Medulla oblongata (tissue), 1 donor: ENCODE measurements around the gene ROR1.

Experiments
- DNase-seq: peaks from one replicate; pipeline ENCODE4 v3.0.0-alpha.2; 2015; ENCODE audit errors: extremely low spot score

Gene ROR1

DNA sequence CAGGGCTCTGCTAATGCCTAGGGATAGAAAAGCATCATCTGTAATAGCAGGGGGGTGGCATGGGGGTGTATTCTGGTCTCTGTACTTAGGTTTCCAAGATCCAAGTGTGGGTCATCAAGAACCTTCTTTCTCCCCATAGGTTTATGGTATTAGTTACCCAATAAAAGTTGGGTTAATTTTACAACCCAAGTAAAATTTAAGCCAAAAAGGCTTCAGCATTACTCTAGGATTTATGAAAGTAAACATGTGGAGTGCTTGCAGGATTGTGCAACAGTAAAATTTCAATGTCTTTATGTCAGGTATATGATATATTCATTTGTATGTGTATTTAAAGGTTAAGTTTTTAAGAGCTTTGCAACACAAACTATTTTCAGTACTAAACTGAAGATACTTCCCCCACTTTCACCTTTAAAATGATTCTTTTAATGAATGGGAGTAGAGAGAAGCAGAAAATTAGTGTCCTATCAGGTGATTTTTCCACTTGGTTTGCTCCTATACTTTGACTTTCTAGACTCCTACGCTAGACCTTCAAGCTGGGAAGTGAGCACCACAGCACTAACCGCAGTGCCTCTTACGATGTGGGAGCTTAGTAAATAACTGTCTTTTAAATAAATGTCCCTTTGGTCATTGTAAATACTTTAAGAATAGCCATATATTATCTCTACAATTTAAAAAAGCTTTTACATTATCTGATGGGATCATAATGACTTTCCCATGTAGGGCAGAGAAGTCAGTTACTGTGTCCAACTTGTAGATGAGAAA is 361.8 kb downstream of the ROR1 start:
- no peak for DNase-seq

DNA sequence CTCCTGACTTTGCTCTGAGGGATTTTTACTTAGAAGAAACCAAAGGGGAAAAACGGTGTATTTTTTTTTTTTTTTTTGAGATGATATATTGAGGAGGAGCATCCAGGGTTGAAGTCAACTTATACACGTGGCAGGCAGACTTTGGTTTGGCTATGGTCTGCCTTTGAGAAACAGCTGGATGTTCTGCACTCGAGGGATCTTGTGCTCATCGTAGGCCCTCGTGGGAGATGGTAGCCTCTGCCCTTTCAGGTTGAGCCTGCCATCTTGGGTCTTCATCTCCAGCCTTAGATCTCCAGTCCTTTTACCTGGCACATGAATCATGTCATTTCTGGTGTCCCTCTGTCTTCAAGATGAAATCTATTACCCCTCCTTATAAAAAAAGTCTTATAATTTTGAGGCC is 362.5 kb downstream of the ROR1 start:
- DNase-seq: no peak

DNA sequence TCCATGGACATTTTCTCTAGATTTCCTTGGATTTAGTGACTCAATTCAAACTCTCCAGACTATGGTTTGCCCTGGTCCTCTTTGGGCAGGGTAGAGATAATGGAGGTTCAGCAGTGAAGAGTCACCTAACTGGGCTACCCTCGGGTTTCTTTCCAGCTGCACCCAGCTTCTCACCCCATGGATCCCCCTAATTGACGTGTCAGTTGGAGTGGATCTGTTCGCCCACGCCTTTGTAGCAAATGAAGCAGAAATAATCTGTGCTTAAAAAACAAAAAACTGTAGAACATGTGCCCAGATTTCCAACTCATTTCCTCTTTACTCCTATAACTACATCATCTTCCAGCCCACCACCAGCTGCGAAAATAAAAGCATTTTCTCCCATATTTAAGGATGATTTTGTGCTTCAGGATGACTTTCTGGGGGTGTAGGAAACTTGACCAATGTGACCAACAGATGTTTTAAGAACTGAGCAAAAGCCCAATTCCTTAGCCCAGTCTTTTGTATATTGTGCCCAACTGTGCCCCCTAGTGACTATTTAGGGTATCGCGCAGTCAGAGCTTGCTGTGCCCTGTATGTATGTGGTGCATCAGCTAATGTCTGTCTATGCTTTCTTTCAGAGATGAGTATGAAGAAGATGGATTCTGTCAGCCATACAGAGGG is 363.1 kb downstream of the ROR1 start:
- peak; percentile 92 for DNase-seq

DNA sequence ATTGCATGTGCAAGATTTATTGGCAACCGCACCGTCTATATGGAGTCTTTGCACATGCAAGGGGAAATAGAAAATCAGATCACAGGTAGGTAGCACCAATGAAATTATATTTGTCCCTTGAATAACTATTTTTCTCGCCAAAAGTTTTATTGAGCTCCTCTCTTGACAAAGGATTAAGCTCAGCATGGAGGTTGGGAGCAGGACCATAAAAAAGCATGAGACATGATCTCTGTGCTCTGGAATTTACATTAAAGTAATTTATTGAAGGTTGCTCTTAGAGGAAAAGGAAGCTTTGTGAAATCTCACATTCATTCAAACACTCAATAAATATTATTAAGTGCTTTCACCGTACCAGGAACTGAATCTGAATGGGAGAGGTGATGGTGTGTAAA is 363.6 kb downstream of the ROR1 start:
- no peak for DNase-seq

DNA sequence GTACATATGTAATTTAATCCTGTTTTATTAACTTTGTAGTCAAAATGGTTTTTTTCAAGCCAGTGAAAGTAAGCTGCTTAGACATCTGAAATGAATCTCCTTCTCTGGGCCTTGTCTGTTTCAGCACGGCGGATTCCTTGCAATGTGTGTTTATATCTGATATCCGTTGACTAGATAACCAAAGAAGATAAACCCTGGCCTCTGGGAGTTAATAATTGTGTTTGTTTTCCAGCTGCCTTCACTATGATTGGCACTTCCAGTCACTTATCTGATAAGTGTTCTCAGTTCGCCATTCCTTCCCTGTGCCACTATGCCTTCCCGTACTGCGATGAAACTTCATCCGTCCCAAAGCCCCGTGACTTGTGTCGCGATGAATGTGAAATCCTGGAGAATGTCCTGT is 366.1 kb downstream of the ROR1 start:
- DNase-seq: no peak

DNA sequence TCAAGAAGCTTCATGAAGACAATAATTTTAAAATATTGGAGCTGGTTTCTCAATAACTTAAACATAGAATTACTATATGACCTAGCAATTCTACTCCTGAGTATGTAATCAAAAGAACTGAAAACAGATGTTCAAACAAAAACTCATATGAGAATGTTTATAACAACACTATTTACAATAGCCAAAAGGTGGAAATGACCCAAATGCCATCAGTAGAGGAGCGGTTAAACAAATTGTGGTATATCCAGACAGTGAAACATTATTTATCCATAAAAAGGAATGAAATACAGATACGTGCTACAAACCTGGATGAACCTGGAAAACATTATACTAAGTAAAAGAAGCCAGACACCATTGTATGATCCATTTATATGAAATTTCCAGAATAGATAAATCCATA is 366.8 kb downstream of the ROR1 start:
- no peak for DNase-seq

DNA sequence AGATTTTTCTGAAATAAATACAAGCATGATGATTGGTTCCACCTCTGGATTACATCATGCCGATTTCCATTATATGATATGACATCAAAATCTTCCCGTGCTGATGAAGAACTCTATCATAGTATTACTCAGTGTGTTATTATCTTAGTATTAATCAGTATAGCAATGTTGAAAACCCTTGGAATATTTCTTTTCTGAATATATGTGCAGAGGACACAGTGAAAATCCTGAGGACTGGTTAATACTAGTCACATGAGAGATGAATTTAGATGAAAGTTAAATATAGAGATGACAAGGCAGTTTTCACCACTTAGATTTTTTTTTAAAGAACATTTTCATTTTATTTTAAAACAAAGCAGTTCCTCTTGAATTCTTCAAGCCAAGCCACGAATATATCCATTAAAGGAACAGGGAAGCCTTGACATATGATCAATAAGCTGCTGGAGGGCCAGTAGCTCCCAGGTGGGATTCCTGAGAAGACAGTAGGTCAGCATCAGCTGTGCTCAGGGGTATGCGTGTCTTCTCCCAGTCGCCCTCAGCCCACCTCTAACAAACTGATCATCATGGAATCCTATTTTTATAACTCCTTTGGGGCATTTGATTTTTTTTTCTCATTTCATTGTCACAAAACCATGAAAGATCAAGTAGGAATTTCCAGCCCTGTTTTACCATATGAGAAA is 373.4 kb downstream of the ROR1 start:
- no peak for DNase-seq

DNA sequence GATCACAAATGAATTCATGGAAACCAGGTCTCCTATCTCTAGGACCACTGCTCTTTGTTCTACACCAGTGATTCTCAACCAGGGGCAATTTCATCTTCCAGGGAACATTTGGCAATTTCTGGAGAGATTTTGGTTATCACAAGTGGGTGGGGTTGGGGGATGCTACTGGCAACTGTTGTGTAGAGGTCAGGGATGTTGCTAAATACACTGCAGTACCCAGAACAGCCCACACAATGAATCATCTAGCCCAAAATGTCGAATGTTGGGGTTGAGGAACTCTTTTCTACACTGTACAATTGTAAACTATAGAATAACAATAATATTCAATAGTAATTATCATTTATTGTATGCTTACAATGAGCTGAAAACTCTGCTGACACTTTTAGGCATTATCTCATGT is 373.9 kb downstream of the ROR1 start:
- DNase-seq: no peak

DNA sequence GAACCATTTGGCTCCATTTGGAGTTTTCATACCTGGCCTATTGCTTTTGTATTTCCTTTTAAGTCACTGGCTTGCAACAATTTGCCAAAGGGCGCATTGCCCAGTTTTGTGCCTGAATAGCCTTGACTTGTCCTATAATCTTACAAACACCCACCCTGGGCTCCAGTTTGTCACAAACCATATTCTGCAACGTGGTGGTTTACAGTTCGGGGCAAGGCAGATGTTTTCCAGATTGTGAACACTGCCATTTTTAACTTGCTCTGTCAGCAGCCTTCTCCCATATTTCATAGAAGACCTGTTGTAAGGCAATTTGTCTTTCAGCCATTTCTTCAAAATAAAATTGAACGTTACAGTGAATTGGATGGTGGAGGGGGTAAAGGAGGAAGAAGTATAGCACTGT is 376.4 kb downstream of the ROR1 start:
- no peak for DNase-seq

DNA sequence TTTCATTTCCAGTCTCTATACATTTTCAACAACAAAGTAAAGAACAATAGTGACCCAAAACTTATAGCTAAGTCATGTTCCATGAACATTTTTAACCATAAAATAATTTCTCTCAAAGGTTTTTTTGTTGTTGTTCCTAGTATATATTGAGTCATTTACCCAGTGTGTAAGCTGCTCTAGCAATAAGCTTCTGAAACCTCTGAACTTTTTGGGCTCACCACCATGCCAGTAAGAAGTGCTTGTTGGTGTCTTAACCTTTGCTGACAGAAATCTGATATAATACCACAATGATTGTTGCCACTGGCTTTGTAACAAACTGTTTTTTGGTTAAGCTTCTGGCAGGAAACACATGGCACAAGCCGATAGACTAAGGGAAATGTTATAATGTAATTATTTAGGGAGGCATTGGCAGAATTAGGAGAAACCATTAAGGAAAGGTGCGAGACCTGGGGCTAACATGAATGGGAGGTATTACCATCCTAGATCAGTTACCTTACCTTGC is 377.0 kb downstream of the ROR1 start:
- no peak for DNase-seq

DNA sequence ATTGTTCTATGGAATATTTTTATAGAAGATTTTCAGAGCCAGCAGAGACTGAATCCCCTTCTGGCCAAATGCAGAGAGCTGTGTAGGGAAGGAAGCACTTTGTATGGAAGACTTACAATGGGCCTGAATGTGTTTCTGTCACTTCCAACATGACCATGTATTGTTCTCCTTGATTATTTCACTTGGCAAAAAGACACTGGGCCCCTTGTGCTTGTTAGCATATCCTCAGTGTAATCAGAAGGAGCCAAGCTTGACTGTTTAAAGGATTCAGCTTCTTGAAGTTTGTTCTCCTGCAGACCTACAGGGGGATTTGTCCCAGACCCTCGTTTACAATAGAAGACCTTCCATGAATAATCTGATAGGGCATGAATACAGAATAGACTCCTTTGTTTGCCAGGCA is 381.5 kb downstream of the ROR1 start:
- DNase-seq: peak; percentile 82

DNA sequence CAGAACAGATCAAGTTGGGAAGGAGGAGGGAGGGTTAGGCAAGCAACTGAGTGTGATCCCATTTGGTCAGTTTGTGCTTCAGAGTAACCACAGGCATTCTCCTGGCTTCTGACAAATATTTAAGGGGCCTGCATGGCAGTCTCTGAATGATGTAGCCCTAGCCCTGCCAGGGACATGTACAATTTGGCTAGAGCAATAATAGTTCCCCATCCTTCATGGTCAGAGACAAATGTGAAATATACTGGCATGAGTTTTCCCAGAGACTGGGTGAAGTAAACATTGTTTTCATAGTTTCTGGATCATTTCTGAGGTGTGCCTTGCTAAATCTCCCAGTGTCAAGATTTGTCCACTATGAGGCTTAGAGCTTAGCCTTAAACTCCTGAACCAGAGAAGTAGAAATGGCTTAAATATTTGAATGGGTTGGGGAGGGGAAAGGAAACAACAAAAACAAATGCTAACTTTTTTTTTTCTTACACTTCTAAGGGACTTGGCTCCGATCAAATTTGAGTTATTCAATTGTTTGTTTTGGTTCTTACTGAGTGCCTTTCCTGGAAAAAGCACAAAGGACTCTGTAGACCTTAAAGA is 387.6 kb downstream of the ROR1 start:
- no peak for DNase-seq

DNA sequence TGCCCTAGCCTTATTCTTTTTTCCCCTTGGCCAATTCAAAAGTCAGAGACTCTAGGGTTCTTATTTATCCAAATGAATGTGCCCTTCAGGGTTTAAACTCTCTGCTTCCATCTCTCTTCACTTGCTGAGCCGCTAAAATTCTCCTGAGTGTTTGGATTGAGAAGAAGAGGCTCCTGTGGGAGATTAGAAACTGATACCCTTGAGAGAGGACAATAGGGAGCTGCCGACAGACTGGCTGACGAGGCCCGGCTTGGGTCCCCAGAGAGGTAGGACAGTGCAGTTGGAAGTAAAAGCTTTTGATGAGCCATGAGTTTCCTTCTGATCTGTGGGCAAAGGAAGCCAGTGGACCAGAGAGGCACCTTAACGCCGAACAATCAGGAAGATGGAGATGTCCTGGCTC is 388.3 kb downstream of the ROR1 start:
- DNase-seq: no peak

DNA sequence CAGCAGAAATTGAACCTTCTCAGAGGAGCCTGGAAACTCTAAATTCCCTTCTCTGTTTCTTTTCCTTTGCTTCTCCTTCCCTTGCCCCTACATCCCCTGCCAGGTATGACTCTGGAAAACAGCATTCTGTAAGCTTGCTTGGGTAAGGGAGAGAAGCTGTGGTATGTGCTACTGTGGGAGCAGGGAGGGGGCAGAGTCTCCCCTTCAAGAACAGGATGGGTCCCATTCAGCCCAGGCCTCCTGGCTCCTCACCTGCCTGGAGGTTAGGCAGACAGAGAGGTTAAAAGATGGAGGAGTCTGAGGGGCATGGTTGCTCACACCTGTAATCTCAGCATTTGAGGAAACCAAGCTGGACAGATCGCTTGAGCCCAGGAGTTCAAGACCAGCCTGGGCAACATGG is 389.0 kb downstream of the ROR1 start:
- DNase-seq: no peak

DNA sequence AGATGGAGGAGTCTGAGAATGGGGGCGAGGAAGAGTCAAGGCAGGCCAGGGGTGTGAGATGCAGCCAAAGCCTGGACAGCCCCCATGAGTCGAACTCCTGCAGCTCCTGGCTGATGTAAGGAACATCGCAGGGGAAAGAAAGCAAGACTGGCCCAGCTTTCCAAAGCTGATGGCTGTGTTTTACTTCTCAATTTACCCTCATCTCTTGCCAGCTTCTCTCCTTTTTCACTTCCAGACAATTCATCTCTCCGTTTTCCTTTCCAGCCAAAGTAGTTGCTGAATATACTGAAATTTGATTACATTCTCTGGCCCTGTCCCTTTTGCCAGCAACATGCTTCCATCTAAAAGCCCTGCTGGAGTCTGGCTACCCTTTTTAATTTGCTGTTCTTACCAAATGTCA is 389.6 kb downstream of the ROR1 start:
- no peak for DNase-seq

DNA sequence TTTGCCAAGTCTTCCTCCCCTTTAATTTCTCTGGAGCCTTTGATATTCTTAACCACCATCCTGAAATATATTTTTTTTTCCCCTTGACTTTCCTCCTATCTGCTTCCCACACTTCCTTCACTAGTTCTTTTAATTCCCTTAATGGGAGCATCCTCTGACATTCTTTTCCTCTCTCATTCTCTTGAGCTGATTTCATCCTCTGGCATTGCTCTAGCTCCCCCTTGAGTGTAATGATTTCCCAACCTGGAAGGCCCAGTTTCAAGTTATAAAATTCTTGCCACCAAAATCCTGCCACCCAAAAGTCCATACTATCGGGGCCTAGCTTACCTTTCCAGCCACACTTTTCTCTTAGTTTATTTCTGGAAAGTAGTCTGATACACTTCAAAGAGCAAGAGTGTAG is 390.2 kb downstream of the ROR1 start:
- peak; percentile 62 for DNase-seq

DNA sequence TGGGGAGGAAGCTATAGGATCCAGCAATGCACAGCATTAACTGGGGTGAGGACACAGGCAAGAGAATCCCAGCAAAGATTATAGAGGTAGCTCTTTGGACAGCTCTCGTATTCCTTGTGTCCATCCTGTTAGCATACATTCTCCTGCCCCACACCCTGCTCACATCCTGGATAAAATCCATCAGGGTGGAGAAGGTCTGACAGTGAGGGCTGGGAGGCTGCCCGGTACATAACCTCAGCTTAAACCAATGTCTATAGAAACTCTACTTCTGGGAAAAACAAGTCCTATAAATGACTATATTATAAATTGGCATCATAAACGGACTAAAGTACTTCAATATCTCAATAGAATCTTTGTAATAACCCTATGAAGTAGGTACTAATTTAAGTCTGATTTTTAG is 392.8 kb downstream of the ROR1 start:
- DNase-seq: no peak

DNA sequence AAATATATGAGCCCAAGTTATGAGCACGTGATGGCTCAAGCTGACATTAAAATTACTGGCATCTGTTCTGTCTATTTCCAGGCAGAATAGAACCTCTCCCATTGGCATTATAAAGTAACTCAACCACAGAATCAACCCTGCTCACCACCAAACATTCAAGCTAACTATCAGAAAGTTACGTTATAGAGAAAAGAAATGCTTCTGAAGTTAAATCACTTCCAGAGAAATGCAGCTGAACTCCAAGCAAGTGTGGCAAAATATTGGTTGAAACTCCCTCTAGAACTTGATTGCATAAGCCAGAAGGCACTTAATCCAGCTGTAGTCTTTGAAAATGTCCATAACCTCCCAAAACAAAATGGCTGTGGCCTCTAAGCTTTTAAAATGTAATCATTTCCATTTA is 393.4 kb downstream of the ROR1 start:
- DNase-seq: no peak

DNA sequence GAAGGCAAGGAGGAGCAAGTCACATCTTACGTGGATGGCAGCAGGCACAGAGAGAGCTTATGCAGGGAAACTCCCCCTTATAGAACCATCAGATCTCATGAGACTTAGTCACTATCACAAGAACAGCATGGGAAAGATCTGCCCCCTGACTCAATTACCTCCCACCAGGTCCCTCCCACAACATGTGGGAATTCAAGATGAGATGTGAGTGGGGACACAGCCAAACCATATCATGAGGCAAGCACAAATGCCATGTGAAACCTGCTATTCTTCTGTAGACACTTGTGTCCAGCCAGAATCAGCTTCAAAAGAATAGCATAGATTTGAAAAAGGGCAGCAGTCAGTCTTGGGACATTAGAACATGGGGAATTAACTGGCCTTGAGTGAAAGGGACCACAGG is 397.4 kb downstream of the ROR1 start:
- DNase-seq: no peak

DNA sequence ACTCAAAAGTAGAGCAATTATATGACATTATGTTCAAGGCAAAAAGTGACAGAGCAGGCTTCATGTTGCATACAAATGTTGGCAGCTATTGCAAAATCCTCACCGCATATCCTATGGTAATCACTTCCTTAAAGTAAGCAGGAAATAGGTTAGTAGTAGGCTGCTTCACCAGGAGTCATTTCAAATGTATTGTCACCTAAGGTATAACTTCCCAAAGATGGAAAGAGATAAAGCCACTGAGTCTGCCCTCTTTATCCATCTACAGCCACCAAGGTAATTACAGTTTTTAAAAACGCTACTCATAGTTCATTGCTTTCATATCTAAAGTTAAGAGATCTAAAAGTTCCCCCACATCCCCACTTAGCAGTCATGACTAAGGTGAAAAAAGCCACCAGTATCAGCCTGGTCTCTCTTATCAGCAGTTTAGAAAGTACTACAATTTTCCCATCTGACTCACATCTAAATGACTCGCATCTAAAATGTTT is 398.0 kb downstream of the ROR1 start:
- DNase-seq: no peak

DNA sequence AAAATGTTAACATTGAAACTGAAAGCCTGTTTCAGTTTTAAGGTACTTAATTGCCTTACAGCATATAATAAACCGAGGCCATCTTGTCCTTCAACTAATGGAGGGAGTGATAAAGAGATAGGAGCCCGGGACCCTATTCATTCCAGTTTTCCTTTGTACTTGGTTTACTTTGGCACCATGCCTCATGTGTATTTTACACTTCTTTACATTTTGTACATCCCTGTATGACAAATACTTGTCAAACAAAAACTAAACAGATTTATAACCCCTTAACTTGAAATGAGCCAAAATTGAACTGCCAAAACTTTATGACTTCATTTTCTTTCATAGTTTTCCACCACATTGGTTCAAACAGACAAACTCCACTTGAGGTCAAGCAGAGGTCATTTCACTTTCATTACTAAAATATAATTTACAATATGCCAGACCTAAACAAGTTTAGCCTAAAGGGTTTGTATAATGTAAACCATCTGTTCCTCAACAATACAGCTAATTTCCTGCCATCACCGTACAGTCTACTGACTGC is 398.7 kb downstream of the ROR1 start:
- no peak for DNase-seq

DNA sequence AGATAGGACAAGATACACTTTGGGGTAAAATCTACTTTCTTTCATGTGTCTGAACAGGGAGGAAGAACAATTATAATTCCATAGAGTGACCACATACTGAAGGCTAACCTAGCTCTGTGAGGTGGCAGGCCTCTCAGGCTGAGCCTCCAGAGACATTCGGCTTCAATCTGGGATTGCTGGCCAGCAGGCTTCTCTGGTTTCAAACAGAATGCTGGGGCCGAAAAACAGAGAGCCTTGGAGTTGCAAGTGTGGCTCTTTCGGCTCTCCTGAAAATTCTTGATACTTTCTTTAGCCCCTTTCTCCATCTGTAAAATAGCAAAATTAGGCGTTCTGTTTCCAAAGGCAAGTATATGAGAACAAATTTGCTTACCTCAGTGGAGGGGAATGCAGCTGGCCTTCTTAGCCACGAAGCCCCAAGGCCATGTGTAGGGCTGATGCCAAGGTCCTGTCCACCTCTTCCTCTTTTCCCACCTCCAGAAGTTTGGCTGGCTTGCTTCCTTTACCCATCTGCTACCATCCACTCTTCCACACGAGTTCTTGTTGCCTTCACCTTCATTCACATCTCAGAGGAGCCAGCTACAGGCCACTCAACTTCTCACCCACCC is 399.6 kb downstream of the ROR1 start:
- no peak for DNase-seq
